Type B pancreatic cell (in vitro differentiated cells): Measurements from ENCODE around the gene RNPEP. TPM values are rescaled to one million over a fixed set of nuclear protein-coding genes. Genes with fewer than 3 reads are reported as not detected.

Experiments
- DNase-seq: peaks from one replicate; pipeline ENCODE4 v3.0.0; 2021; ENCODE audit warnings: mixed read lengths; ENCODE audit not compliant: unreplicated experiment; ENCODE audit errors: extremely low spot score
- H3K27ac Mint-ChIP-seq: 2 replicates; pipeline ENCODE4 v1.8.0; 2021; ENCODE audit warnings: mild to moderate bottlenecking, mixed read lengths
- H3K27me3 Mint-ChIP-seq: 2 replicates; pipeline ENCODE4 v1.8.0; 2021; ENCODE audit warnings: mixed read lengths
- H3K36me3 Mint-ChIP-seq: 2 replicates; pipeline ENCODE4 v1.8.0; 2021; ENCODE audit warnings: mixed read lengths
- H3K4me1 Mint-ChIP-seq: one replicate; pipeline ENCODE4 v1.8.0; 2021; ENCODE audit warnings: mixed read lengths; ENCODE audit not compliant: unreplicated experiment
- H3K4me3 Mint-ChIP-seq: 2 replicates; pipeline ENCODE4 v1.8.0; 2021; ENCODE audit warnings: mild to moderate bottlenecking, mixed read lengths
- H3K9me3 Mint-ChIP-seq: 2 replicates; pipeline ENCODE4 v1.8.0; 2021; ENCODE audit warnings: mixed read lengths
- total RNA-seq: library from RNA; stranded (reverse); gene quantifications from 2 replicates; pipeline ENCODE4 v1.2.1, GENCODE V29; 2021; ENCODE audit warnings: low replicate concordance
- TF ChIP-seq, protein P1 (sequence below): fragments of 200-600 bp; sonication (generic); conservative IDR thresholded peaks from 2 replicates; pipeline ENCODE4 v1.5.0; 2021; ENCODE audit warnings: antibody characterized with exemption, mild to moderate bottlenecking

RNPEP gene
- total RNA-seq, 1 donor from 2014 or later = 57.3 TPM

DNA sequence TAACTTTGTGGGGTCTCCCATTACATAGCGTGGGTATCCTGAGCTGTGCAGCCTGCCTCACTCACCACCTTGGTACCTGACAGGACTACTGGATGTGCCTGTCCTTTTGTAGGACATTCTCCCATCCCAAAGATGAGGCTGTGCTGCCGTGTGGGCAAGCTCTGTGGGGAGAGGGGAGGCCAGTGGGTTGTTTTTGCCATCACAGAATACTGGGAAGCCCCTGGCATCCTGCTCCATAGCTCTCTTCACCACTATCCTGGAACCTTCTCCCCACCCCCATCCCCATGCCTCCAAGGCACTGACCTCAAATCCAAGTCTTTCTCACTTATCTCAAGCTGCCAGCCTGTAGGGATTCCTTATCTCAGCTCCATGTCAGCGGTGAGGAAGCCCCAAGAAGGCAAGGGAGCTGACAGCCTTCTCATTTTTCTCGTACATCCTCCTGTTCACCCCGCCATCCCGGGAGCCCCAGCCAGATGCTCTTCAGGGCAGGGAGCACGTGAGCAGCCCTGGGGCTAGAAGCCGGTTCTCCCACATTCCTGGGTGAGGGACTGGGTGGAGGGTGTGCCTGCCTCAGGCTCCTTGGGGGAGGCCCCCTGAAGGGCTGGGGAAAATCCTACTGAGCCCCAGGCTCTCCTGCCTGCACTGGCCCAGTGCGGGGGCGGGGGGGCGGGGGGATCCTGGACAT is 25.5 kb downstream of the RNPEP start:
- TF ChIP-seq, protein P1, sequence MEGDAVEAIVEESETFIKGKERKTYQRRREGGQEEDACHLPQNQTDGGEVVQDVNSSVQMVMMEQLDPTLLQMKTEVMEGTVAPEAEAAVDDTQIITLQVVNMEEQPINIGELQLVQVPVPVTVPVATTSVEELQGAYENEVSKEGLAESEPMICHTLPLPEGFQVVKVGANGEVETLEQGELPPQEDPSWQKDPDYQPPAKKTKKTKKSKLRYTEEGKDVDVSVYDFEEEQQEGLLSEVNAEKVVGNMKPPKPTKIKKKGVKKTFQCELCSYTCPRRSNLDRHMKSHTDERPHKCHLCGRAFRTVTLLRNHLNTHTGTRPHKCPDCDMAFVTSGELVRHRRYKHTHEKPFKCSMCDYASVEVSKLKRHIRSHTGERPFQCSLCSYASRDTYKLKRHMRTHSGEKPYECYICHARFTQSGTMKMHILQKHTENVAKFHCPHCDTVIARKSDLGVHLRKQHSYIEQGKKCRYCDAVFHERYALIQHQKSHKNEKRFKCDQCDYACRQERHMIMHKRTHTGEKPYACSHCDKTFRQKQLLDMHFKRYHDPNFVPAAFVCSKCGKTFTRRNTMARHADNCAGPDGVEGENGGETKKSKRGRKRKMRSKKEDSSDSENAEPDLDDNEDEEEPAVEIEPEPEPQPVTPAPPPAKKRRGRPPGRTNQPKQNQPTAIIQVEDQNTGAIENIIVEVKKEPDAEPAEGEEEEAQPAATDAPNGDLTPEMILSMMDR = no peak
- H3K36me3 Mint-ChIP-seq = peaks cover 36% of the 10 kb centered on the region
- peak overlapping the region; percentile 88 for H3K4me3 Mint-ChIP-seq
- DNase-seq = peak; percentile 83
- H3K4me1 Mint-ChIP-seq = peaks cover 37% of the 10 kb centered on the region
- H3K27me3 Mint-ChIP-seq = peaks cover 3% of the 10 kb centered on the region
- no peaks in the 10 kb centered on the region for H3K9me3 Mint-ChIP-seq
- H3K27ac Mint-ChIP-seq = peak overlapping the region; percentile 100

DNA sequence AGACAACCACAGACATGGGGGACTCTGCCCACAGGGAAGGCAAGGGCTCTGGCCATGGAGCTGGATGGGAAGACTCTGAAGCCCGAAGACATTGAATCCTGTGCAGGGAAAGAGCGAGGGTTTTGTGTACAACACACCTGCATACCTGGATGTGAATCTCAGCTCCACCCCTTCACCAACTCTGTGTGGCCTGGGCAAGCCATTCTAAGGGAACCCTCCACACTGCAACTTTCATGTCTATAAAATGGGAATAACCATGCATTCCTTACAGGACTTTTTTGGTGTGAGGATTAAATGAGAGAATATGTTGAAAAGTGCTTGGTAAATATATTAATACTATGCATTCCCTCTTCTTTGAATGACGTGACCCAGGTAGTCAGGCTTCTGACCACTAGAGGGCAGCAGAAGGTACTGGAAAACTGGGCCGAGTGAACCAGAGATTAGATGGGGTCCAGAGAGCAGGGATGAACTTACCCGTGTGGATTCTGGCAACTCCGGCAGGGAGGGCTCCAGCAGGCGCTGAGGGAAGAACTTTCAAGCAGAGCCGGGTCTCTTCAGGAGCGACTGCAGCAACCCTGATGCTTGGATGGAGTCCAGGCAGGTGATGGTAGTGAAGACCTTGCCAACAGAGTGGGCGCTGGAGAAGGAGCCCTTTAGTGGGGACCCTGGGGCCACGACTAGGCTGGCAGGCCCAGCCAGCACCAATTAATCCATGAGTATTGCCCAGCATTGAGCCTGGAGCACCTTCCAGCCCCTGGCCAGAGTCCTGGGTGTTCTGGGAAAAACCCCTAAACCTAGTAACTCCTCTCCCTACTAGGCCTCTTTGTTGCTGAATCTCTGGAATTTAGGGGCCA is 27.1 kb downstream of the RNPEP start:
- peaks cover 32% of the 10 kb centered on the region for H3K4me1 Mint-ChIP-seq
- H3K27me3 Mint-ChIP-seq = peaks cover 3% of the 10 kb centered on the region
- peak overlapping the region; percentile 100 for H3K27ac Mint-ChIP-seq
- peaks cover 23% of the 10 kb centered on the region for H3K36me3 Mint-ChIP-seq
- TF ChIP-seq, protein P1 = peak; percentile 97
- H3K4me3 Mint-ChIP-seq = peak overlapping the region; percentile 96
- peak; percentile 82 for DNase-seq
- no peaks in the 10 kb centered on the region for H3K9me3 Mint-ChIP-seq

DNA sequence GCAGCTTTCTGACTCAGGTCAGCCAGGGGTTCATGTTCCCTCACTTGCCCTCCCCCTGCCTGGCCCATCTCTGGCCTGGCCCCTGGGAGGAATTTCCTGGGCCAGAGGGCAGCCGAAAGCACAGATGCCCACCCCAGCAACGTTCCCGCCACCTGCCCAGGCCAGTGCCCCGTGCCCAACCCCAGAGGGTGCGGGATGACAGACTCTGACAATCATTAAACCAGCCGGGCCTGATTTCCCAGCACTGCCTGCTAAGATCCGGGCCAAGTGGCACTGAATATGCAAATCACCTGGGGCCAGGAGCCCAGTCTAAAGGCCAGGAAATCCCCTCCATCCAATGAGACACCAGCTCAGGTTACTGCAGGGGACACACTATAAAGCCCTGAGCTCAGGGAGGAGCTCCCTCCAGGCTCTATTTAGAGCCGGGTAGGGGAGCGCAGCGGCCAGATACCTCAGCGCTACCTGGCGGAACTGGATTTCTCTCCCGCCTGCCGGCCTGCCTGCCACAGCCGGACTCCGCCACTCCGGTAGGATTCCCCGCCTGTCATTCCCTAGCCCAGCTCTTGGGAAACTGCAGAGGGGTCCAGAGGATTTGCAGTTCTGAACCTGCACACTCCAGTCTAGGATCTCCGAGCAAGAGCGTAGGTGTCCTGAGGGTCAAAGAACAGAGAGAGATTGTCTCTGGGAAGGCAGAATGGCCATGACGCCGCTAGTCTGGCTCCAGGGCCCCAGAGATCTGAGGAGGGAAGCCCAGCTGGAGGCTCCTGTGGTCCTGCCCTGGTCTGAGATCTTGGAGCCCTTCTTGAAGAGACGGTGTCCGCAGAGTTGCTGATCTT is 27.9 kb downstream of the RNPEP start, which contains the start of gene ELF3:
Gene ELF3, plus strand, starts transcription at position 408 of the 836 bp plus-strand sequence. CDS start 550 bp downstream, outside the sequence.
- peak within 1 kb of the TSS; percentile 100 for H3K27ac Mint-ChIP-seq
- H3K36me3 Mint-ChIP-seq = peaks cover 21% of the 10 kb centered on the region
- peaks cover 27% of the 10 kb centered on the region for H3K4me1 Mint-ChIP-seq
- DNase-seq = no peak
- TF ChIP-seq, protein P1 = no peak
- H3K4me3 Mint-ChIP-seq = peak within 1 kb of the TSS; percentile 96
- peaks cover 3% of the 10 kb centered on the region for H3K27me3 Mint-ChIP-seq
- H3K9me3 Mint-ChIP-seq = no peaks in the 10 kb centered on the region

DNA sequence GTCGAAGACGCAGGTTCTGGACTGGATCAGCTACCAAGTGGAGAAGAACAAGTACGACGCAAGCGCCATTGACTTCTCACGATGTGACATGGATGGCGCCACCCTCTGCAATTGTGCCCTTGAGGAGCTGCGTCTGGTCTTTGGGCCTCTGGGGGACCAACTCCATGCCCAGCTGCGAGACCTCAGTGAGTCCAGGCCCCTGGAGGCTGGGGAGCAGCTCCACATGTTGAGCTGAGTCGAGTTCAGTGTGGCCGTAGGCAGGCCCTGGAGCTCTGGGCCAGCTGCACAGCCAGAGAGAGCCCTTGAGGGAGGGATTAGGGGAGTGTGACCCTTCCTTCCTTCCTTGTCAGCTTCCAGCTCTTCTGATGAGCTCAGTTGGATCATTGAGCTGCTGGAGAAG is 29.5 kb downstream of the RNPEP start:
- DNase-seq = no peak
- TF ChIP-seq, protein P1 = no peak
- Mint-ChIP-seq H3K4me3 (peak overlapping the region; percentile 96), H3K27me3 (peaks cover 3% of the 10 kb centered on the region), H3K36me3 (peaks cover 27% of the 10 kb centered on the region), H3K27ac (peak overlapping the region; percentile 77), H3K4me1 (peaks cover 32% of the 10 kb centered on the region), H3K9me3 (no peaks in the 10 kb centered on the region)
